Measurements from ENCODE around the gene IGF1. TPM values are rescaled to one million over a fixed set of nuclear protein-coding genes. Genes with fewer than 3 reads are reported as not detected.

The IGF1 gene
- total and polyA plus RNA-seq, 10 of the 15 experiments (the other 5 are each of a cell fraction or from before 2014, with no cell fraction given) = 2.4 to 9.2 (median 3.5) TPM

DNA sequence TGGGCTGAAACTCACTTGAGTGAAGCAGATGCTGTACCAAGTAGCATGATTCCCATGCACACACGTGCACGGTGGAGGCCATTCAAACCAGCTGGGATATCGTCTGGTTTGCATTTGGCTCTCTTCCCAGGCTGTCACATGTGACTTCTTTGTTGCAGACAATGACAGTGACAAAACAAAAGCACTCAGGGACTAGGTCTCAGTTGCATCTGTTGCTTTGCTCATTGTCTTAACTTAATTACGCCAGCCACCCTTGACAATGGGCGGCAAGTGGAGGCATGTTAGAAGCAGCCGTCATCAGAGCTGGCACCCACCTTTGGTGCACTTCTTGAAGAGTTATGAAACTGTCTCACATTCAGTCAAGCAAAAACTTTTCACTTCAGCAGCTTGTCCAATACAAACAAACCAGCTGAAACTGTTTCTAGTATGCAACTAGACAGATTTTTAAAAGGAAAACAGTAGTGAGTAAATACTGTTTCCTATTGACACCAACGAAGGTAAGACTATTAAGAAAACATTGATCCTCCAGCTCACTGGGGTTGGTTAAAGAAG, 74.3 kb downstream of the IGF1 start (continued):
- TF ChIP-seq, protein P1, sequence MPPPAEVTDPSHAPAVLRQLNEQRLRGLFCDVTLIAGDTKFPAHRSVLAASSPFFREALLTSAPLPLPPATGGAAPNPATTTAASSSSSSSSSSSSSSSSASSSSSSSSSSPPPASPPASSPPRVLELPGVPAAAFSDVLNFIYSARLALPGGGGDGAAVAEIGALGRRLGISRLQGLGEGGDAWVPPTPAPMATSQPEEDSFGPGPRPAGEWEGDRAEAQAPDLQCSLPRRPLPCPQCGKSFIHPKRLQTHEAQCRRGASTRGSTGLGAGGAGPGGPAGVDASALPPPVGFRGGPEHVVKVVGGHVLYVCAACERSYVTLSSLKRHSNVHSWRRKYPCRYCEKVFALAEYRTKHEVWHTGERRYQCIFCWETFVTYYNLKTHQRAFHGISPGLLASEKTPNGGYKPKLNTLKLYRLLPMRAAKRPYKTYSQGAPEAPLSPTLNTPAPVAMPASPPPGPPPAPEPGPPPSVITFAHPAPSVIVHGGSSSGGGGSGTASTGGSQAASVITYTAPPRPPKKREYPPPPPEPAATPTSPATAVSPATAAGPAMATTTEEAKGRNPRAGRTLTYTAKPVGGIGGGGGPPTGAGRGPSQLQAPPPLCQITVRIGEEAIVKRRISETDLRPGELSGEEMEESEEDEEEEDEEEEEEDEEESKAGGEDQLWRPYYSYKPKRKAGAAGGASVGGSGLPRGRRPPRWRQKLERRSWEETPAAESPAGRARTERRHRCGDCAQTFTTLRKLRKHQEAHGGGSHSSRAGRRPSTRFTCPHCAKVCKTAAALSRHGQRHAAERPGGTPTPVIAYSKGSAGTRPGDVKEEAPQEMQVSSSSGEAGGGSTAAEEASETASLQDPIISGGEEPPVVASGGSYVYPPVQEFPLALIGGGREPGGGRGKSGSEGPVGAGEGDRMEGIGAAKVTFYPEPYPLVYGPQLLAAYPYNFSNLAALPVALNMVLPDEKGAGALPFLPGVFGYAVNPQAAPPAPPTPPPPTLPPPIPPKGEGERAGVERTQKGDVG (CRISPR knock-in tag; IDR thresholded peaks at IDR 0.05) = no peak
- TF ChIP-seq YY1 (IDR thresholded peaks at IDR 0.05; ENCODE audit: low read depth, low read length) = 0 out of 2 replicates have a peak, but pooled peaks have one; percentile 55
- peak; percentile 71 for TF ChIP-seq RAD51 (IDR thresholded peaks at IDR 0.05)
- TF ChIP-seq, protein P2, sequence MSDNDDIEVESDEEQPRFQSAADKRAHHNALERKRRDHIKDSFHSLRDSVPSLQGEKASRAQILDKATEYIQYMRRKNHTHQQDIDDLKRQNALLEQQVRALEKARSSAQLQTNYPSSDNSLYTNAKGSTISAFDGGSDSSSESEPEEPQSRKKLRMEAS (IDR thresholded peaks at IDR 0.05; ENCODE audit: low read depth, low read length) = peak; percentile 50; the same call in 1 of the 2 replicates
- TF ChIP-seq NR2C1 (IDR thresholded peaks at IDR 0.05) = no peak
- peak; percentile 53; the same call in 1 of the 2 replicates for TF ChIP-seq CHD2 (IDR thresholded peaks at IDR 0.05; ENCODE audit: borderline replicate concordance, low read depth, low read length)
- TF ChIP-seq ATF7 (IDR thresholded peaks at IDR 0.05; ENCODE audit: low read depth) = peak; percentile 76
- peak; percentile 77; the same call in 1 of the 2 replicates for TF ChIP-seq PAX5 (IDR thresholded peaks at IDR 0.05; ENCODE audit: borderline replicate concordance, low read depth, low read length)
- TF ChIP-seq, protein P3, sequence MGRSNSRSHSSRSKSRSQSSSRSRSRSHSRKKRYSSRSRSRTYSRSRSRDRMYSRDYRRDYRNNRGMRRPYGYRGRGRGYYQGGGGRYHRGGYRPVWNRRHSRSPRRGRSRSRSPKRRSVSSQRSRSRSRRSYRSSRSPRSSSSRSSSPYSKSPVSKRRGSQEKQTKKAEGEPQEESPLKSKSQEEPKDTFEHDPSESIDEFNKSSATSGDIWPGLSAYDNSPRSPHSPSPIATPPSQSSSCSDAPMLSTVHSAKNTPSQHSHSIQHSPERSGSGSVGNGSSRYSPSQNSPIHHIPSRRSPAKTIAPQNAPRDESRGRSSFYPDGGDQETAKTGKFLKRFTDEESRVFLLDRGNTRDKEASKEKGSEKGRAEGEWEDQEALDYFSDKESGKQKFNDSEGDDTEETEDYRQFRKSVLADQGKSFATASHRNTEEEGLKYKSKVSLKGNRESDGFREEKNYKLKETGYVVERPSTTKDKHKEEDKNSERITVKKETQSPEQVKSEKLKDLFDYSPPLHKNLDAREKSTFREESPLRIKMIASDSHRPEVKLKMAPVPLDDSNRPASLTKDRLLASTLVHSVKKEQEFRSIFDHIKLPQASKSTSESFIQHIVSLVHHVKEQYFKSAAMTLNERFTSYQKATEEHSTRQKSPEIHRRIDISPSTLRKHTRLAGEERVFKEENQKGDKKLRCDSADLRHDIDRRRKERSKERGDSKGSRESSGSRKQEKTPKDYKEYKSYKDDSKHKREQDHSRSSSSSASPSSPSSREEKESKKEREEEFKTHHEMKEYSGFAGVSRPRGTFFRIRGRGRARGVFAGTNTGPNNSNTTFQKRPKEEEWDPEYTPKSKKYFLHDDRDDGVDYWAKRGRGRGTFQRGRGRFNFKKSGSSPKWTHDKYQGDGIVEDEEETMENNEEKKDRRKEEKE (IDR thresholded peaks at IDR 0.05) = no peak
- TF ChIP-seq EP300 (IDR thresholded peaks at IDR 0.05; ENCODE audit: borderline replicate concordance in 1 of 2, control insufficient read depth in 1 of 2, low read depth in 2 of 2, low read length in 2 of 2) = peak; percentile 67 to 80; a peak in 2 of 4 replicates
- peak; percentile 46; the same call in 1 of the 2 replicates for TF ChIP-seq NFIC (IDR thresholded peaks at IDR 0.05; ENCODE audit: low read depth, low read length)
- peak; percentile 60 for TF ChIP-seq IKZF1 (conservative IDR thresholded peaks at IDR 0.05)
- TF ChIP-seq IKZF2 (IDR thresholded peaks at IDR 0.05) = peak; percentile 52 to 69; a peak in 2 of 4 replicates
- TF ChIP-seq, protein P4, sequence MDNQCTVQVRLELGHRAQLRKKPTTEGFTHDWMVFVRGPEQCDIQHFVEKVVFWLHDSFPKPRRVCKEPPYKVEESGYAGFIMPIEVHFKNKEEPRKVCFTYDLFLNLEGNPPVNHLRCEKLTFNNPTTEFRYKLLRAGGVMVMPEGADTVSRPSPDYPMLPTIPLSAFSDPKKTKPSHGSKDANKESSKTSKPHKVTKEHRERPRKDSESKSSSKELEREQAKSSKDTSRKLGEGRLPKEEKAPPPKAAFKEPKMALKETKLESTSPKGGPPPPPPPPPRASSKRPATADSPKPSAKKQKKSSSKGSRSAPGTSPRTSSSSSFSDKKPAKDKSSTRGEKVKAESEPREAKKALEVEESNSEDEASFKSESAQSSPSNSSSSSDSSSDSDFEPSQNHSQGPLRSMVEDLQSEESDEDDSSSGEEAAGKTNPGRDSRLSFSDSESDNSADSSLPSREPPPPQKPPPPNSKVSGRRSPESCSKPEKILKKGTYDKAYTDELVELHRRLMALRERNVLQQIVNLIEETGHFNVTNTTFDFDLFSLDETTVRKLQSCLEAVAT (IDR thresholded peaks at IDR 0.05) = 0 out of 2 replicates have a peak, but pooled peaks have one; percentile 20
- TF ChIP-seq, protein P5, sequence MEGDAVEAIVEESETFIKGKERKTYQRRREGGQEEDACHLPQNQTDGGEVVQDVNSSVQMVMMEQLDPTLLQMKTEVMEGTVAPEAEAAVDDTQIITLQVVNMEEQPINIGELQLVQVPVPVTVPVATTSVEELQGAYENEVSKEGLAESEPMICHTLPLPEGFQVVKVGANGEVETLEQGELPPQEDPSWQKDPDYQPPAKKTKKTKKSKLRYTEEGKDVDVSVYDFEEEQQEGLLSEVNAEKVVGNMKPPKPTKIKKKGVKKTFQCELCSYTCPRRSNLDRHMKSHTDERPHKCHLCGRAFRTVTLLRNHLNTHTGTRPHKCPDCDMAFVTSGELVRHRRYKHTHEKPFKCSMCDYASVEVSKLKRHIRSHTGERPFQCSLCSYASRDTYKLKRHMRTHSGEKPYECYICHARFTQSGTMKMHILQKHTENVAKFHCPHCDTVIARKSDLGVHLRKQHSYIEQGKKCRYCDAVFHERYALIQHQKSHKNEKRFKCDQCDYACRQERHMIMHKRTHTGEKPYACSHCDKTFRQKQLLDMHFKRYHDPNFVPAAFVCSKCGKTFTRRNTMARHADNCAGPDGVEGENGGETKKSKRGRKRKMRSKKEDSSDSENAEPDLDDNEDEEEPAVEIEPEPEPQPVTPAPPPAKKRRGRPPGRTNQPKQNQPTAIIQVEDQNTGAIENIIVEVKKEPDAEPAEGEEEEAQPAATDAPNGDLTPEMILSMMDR (IDR thresholded peaks at IDR 0.05 in 2 of 3, conservative IDR thresholded peaks at IDR 0.05 in 1 of 3; ENCODE audit: control insufficient read depth in 2 of 3, extremely low read depth in 1 of 3, insufficient read depth in 1 of 3, low read depth in 3 of 3, low read length in 3 of 3) = no peak
- TF ChIP-seq HDGF (IDR thresholded peaks at IDR 0.05) = no peak
- TF ChIP-seq ASH2L (IDR thresholded peaks at IDR 0.05; ENCODE audit: borderline replicate concordance, low read depth) = no peak
- TF ChIP-seq, protein P6, sequence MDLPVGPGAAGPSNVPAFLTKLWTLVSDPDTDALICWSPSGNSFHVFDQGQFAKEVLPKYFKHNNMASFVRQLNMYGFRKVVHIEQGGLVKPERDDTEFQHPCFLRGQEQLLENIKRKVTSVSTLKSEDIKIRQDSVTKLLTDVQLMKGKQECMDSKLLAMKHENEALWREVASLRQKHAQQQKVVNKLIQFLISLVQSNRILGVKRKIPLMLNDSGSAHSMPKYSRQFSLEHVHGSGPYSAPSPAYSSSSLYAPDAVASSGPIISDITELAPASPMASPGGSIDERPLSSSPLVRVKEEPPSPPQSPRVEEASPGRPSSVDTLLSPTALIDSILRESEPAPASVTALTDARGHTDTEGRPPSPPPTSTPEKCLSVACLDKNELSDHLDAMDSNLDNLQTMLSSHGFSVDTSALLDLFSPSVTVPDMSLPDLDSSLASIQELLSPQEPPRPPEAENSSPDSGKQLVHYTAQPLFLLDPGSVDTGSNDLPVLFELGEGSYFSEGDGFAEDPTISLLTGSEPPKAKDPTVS (IDR thresholded peaks at IDR 0.05; ENCODE audit: low read depth, low read length) = no peak
